Fibroblast of lung (primary cell): ENCODE data around the gene NNT.

Source experiments
- CTCF ChIP-seq, 2 donors: IDR thresholded peaks in 1 of 2; conservative IDR thresholded peaks in 1 of 2; 1 replicate in 1 of 2; 2 replicates in 1 of 2; pipeline ENCODE4 v1.5.1; 2011 to 2012; ENCODE audit warnings: low read length in 2 of 2, control low read depth in 1 of 2, inconsistent platforms in 1 of 2, low read depth in 1 of 2, mild to moderate bottlenecking in 1 of 2
- EZH2 ChIP-seq: IDR thresholded peaks from 2 replicates; pipeline ENCODE4 v1.5.1; 2012; ENCODE audit warnings: low read length, control low read depth, mild to moderate bottlenecking; ENCODE audit errors: missing control alignments

- TF ChIP-seq CTCF (conservative IDR thresholded peaks at IDR 0.05 in 1 of 2, IDR thresholded peaks at IDR 0.05 in 1 of 2; ENCODE audit: low read depth in 1 of 2, low read length in 2 of 2) (no peak), EZH2 (no peak)
Measured at GRCh38 chr5:43589310-43589709, 13.7 kb upstream of the NNT start.
